ENCODE measurements around the gene JAZF1. TPM values are rescaled to one million over a fixed set of nuclear protein-coding genes. Genes with fewer than 3 reads are reported as not detected.

JAZF1 gene
- total RNA-seq: 1.3 and 3.6 TPM in 2 replicates

GRCh38 chr7:28180364-28181147 is at the start of gene JAZF1:
TSS of gene JAZF1 (minus strand) at chr7:28180795.
- DNase-seq (ENCODE audit: low read depth): no peak
- no peak for TF ChIP-seq CTCF (conservative IDR thresholded peaks at IDR 0.05; ENCODE audit: low read depth, low read length)
- H3K4me3 ChIP-seq (ENCODE audit: low read depth, low read length): peak within 1 kb of the TSS; percentile 77

- no peak for DNase-seq (ENCODE audit: low read depth)
- TF ChIP-seq CTCF (conservative IDR thresholded peaks at IDR 0.05; ENCODE audit: low read depth, low read length): no peak
- no peak overlapping the region for H3K4me3 ChIP-seq (ENCODE audit: low read depth, low read length)
These were observed 49.7 kb upstream of the JAZF1 start for GRCh38 chr7:28230261-28230660.

GRCh38 chr7:28228396-28228795 is 47.8 kb upstream of the JAZF1 start:
- no peak overlapping the region for H3K4me3 ChIP-seq (ENCODE audit: low read depth, low read length)
- no peak for TF ChIP-seq CTCF (conservative IDR thresholded peaks at IDR 0.05; ENCODE audit: low read depth, low read length)
- DNase-seq (ENCODE audit: low read depth): no peak

GRCh38 chr7:28226003-28226402 is 45.4 kb upstream of the JAZF1 start:
- DNase-seq (ENCODE audit: low read depth): no peak
- no peak overlapping the region for H3K4me3 ChIP-seq (ENCODE audit: low read depth, low read length)
- no peak for TF ChIP-seq CTCF (conservative IDR thresholded peaks at IDR 0.05; ENCODE audit: low read depth, low read length)

GRCh38 chr7:28225576-28225975 is 45.0 kb upstream of the JAZF1 start:
- TF ChIP-seq CTCF (conservative IDR thresholded peaks at IDR 0.05; ENCODE audit: low read depth, low read length): no peak
- DNase-seq (ENCODE audit: low read depth): no peak
- no peak overlapping the region for H3K4me3 ChIP-seq (ENCODE audit: low read depth, low read length)

GRCh38 chr7:28224675-28225074 is 44.1 kb upstream of the JAZF1 start:
- no peak for TF ChIP-seq CTCF (conservative IDR thresholded peaks at IDR 0.05; ENCODE audit: low read depth, low read length)

GRCh38 chr7:28224172-28224571 is 43.6 kb upstream of the JAZF1 start:
- no peak overlapping the region for H3K4me3 ChIP-seq (ENCODE audit: low read depth, low read length)
- TF ChIP-seq CTCF (conservative IDR thresholded peaks at IDR 0.05; ENCODE audit: low read depth, low read length): no peak
- DNase-seq (ENCODE audit: low read depth): no peak

More at GRCh38 chr7:28224675-28225074, 44.1 kb upstream of the JAZF1 start:
- no peak for DNase-seq (ENCODE audit: low read depth)
- no peak overlapping the region for H3K4me3 ChIP-seq (ENCODE audit: low read depth, low read length)
